SW480 (cell line): ENCODE results near the gene EML4.

ENCODE experiments used
- DNase-seq: peaks from one replicate; pipeline ENCODE4 v3.0.0-alpha.2; 2016; ENCODE audit warnings: low spot score

EML4 gene

DNA sequence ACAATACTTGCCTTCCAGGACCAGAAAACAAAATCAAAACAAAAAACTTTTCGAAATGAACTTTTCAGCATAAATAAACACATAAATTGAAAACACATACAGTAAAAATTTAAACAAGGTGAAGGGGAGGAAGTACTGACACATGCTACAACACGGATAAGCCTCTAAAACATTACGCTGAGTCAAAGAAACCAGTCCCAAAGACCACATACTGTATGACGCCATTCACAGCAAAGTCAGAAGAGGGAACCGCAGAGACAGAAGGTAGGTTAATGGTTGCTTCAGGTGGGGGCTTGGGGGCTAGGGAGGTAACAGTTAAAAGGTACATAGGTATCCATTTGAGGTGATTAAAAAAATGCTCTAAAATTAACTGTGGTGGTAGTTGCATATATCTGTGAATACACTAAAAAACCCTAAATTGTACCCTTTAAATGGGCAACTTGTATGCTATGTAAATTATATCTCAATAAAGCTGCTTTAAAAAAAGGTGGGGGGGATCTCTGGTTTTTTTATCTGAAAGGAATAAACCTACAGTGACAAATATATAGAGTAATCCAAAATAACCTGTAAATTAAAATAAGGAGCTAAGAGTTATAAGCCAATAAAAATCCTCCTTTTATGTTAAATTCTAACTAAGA, 184.8 kb downstream of the EML4 start:
- no peak for DNase-seq

DNA sequence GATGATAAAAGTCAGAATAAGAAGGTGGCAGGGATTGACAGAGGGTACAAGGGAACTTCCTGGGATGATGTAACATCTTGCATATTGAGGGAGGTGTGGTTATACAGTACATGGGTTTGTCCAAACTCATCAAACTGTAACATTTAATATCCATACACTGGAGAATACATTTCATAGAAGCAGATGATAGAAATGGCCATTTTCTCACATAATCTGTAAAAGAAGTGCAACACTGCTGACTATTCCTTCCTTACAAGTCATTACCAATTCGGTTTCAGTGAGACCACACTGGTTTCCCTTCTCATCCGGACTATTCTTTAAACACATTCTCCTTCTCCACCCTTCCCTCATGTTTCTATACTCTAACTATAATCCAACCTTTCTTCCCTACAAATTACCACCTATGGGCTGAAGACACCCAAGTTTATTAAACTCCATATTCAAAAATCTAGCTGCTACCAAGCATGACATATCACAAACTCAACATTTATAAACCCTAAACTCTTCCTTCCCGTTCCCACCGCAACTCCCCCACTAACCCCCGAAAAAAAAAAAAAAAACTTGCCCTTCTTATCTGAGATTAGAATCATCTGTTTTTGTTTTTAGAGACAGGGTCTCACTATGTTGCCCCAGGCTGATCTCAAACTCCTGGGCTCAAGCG, 190.3 kb downstream of the EML4 start:
- DNase-seq = peak; percentile 36

DNA sequence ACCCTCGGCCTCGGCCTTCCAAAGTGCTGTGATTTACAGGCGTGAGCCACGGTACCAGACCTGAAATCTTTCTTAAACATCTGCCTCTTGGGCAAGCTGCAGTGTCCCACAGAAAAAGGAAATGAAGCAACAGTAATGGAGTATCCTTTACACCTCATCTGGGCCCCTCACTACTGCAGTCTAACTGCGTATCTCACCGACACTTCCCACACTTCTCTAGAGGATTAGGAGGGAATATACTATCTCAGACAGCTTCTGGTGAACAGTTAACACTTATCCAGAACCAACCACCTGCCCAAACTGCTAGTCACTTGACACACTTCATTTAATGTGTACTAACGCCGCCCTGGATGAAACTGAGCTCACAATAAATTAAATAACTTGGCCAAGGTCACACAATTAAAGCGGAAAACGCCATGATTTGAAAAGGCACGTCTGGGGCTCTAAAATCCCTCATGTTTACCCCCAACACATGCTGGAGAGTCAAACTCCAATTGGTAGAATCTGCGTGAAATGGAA, 190.9 kb downstream of the EML4 start:
- peak; percentile 20 for DNase-seq

DNA sequence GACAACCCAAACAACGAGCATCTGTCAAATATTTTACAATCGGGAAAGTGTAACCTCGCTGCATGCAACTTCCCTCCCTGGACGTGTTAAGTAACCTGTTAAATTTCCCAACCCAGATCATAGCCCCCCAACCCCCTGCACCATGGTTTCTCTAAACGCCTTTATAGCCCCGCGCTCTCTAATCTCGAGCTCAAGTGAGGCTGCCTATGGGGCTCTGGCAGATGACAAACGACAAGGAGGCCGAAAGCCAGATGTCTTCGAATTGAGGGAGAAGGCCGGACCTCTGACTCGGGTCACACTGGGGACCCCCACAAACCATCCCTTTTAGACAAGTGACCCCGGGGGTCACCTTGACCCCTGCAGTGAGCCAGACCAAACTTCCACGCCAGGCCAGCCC, 191.3 kb downstream of the EML4 start:
- no peak for DNase-seq

DNA sequence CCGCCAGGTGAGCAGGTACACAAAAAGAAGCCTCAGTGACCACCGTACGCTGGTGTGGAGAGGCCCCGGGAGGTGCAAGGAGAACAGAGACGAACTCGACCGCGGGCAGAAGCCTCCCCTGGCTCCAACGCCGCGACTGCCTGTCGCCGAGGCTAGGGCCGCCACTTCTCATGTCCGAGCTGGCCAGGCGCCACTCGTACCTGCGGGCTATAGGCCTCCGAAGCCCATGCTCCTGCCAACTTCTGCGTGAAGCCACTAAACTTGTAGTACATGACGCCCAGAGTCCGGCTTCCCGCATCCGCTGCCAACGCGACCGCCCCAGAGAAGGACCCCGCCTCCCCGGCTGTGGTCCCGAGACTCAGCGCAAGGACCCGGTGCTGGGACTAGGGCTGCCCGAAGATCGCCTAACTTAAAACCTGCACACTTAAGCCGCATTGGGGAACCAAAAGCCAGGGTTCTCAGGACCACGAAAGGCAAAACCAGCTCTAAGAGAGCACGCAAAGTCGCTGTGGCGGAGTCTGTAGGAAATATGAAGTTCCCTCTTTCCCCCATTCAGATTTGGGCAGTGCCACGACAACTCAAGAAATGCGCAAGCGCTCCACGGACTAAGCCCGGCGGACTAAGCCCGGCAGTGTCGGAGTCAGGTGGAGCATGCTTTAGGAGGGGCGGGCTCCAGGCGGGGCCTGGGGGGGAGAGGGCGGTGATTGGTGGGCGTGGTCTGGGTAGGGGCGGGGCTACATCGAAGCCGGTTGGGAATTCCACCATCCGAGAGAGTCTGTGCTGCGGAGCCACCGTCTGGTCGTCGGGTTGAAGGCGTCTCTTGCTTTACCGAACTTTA, 192.0 kb downstream of the EML4 start, which contains the start of gene COX7A2L:
Gene COX7A2L, minus strand, starts transcription at position 328 of the 838 bp plus-strand sequence. Its CDS starts 56 bp downstream, at position 272.
- peak; percentile 97 for DNase-seq

DNA sequence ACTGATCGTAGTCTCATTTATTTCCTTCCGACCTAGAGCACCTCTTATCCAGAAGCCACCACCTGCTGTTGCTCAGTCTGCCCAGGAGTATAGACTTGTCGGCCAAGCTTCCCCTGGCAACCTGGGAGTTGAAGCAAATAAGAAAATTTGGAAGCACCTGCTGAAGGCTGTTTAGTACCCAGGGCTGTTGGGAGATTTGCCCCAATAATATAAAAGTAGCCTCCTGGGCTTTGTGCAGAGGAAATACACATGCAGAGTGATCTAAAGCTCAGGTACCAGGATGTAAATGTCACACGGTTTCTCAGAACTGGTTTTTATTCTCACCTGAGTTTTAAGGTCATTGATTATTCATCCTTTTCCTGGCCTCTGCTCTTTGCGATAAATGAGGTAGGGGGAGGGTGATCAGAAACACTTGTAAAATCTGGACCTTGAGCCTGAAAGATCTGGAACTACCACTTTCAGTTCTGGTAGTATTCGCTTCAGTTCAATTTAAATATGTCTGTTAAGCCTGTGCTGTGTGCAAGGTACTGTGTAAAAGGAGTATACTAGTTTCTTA, 192.7 kb downstream of the EML4 start:
- DNase-seq = no peak

DNA sequence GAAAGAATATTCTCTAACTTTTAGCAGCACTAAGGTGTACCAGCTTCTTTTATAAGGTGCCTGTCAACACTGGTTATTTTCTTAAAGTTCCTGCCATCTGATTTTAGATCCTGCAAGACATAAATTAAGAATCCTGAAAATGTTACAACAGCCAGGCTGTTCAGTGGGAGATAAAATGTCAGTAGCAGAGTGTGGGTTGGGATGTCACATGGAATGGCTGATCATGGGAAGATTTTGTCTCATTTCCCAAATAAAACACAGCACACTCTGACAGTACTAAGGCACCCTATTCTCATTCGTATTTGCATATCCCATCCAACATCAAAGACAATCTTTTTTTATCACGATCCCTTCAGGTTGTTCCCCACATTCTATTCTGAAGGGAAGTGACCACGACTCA, 194.3 kb downstream of the EML4 start:
- DNase-seq = no peak

DNA sequence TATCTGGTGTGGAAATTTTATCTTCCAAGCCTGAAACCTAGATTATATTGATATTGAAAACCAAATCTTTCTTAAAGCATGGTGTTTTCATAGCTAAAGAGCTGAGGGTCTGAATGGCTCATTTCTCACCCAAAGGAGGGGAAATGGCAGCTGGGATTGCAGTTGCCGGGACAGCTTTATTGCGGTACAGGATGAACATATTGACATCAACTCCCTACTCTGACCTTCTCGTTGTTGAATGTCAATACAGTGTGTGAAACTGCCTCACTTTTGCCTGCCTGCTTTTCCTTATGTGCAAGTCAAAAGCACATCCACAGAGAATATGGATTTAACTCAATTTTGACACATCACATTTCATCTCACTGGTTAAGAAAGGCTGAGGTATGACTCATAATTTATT, 195.5 kb downstream of the EML4 start:
- DNase-seq = no peak

DNA sequence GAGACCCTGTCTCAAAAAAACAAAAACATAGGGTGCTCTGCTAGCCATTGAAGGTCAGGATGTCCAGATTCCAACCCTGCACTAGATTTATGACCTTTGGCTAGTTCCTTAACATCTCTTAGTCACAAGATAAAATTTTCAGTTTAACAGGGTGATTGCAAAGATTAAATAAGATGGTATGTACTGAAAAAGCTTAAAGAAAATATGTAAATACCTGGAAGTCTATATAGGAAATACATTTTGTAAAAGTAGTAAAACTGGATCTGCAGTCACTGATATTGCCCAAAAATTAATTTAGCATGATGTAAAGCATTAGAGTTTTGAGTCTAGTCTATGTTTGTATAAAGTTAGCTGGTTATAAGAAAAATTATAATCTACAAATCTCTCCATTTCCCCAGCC, 197.3 kb downstream of the EML4 start:
- no peak for DNase-seq

DNA sequence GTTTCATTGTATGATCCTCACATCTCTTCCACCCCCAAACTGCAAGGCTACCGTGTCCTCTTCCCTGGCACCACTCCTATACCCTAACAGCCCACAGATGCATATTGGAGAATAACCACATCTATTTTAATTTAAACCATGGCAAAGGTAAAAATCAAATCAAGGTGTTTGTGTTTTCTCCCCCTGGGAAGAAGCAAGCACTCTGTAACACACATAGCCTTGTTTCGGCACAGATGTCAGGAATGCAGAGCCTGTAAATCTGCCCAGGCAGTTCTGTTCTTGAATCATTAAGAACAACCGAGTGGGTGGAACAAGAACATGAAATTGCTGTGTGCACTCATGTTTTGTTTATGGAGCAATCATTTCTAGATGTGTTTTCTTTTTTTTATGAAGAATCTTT, 198.7 kb downstream of the EML4 start:
- DNase-seq = no peak

DNA sequence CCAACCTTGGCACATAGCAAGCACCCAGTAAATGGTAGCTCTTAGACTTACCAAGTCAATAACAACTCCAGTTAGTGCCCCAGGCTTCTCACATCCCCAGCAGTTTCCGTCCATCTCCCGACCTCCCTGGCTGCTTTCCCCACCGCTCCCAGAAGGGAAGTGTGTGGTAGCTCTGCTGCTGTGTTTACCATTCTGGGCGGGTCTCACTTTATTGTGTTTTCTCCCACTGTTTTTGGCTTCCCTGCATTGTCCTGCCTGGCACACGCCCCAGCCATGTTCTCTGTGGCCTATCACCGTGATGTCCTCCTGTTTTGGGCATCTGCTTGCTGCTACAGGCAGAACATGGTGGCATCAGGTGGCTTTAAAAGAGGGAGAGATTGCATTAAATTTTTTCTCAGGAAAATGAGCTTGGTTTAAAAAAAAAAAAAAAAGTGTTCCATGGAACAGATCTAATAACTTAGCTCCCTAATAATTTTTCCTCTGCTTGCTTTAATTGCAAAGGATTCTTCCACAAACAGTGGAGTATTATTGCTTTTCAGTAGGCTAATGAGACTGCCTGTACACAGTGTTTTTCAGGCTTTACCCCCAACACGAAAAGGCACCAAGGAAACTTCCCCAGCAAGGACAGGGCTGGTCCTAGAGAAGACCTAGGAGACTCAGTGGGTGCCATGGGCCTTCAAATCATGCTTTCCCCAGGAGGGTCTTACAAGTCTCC, 199.8 kb downstream of the EML4 start:
- no peak for DNase-seq

DNA sequence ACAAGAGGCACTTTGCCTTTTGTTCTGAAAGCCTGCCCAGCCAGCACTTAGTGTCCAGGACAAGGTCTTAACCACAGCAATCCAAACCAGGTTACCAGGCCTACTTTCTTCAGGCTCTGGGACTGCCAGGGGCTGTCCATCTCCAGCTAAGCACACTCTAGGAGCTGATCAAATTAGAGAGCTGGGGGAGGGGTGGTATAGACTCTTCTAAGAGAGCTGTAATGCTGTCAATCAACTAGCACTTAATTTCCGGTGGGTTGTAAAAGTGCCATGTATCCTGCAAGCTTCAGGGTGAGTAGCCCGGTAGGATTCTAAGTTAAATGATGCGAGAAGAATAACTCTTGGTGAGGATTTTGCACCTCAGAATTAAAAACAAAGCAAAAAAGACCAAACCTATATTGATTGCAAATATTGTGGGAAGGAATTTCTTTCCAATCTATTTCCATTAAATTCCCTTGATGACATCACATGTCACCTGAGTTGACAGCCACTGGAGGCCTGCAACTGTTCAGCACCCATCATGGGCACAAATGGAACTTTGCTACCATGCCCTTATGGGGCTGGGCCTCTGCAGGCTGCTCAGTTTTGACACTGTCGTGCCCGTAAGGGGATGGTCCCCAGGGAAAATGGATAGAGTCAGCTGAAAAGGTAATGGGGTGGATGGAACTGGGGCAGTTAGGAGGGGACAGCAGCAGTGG, 200.5 kb downstream of the EML4 start:
- DNase-seq = no peak

DNA sequence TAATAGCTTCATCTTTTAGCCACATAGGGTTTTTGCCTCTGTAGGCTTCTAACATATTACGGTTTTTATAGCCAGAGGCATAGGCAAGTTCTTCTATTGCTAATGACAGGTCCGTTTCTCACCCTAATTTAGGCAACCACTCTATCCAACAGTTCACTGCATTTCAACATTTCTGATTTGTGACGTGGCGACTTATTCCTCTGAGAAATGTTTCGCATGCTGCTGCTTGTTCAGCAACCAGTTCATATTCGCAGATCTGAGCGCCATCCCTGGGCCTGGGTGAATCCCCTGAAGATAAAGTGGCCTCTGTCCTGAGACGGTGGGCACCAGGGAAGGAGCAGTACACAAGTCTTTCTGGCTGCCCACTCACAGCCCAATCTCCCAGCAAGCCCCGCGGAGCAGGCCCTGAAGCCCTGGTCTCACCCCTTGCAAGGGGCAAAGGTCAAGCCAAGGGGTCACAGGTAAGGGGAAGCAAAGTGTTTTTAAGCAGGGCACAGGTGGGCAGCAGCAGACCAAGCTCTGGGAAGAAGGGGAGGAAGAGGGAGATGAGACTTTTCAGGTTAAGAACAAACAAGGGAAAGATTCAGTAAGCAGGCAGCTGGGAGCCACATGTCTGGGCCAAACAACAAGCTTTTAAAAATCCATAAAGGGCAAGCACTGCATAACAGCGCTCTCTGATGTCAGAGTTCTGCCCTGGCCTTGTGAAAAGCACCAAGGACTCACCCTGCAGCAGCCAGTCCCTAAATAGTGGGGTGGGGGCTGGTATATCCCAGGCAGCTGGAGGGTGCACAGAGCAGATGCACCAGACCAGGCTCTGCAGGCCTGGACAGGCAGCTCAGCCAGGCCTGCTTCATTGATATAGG, 202.7 kb downstream of the EML4 start:
- no peak for DNase-seq

DNA sequence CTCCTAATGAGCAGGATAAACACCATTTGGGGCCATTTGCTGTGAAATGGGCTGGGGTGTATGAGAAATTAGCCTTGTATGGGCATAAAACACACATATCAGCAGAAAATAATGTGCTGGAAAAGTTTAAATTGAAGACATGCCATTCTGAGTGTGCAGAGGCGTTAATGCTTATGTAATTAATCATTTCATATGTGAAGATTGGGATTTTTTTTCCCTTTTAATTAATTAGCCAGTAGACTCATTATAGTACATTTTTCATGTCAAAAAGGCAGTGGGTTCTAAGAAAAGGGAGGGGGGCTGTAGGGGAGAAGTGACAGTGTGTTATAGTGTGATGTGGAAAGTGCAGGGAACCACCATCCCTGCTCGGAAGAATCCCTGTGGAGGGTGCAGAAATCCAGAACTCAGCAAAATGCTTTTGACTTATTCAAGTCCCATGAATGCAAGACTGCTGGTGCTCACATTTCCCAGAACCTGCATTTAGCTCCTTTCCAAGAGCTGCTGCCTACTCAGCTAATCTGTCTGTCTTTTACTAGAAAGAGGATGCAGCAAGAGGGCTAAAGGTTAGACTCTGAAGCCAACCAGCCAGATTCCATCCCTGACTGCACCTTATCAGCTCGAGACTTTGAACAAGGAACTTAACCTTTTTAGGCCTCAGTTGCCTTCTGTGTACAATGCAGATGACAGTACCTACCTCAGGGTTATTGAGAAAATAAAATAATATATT, 203.5 kb downstream of the EML4 start:
- no peak for DNase-seq

DNA sequence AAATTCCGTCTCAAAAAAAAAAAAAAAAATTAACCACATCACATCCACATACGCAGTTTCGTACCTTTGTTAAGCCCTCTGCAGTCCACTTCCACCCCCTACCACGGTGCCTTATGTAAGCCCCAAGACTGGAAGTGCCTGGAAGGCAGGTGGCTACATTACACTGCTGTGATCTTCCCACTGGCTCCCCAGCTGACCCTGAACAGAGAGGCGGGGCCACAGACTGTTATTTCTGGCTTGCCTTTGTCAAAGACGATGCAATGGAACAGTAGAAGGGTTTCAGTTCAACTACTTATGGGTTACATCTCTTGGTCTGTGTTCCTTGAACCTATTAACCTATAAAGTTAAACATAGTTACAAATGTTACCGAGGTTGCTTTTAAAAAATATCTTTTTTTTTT, 207.6 kb downstream of the EML4 start:
- no peak for DNase-seq

DNA sequence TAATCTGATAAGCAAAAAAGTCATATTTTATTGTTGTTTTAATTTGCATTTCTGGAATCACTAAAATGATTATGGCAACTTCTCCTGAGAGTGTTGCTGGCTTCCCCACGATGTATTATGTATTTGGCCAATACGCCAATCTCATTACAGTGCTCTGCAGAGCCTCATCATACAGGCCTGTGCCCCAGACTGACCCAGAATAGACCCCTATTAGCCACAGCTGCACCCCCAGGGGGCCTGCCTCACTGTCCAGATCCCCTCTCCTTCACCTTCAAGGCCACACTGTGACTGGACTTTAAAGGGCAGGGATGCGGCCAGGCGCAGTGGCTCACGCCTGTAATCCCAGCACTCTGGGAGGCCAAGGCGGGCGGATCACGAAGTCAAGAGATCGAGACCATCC, 209.3 kb downstream of the EML4 start:
- no peak for DNase-seq

DNA sequence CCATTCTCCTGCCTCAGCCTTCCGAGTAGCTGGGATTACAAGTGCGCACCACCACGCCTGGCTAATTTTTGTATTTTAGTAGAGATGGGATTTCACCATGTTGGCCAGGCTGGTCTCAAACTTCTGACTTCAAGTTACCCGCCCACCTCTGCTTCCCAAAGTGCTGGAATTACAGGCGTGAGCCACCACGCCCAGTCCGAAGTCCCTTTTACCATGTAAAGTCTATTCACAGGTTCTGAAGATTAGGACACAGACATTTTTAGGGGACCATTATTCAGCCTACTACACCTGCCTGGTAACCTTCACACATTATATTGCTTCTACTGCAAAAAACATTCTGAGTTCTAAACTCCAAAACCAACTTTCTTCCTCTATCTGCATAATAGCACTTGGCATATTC, 210.9 kb downstream of the EML4 start:
- peak; percentile 14 for DNase-seq

DNA sequence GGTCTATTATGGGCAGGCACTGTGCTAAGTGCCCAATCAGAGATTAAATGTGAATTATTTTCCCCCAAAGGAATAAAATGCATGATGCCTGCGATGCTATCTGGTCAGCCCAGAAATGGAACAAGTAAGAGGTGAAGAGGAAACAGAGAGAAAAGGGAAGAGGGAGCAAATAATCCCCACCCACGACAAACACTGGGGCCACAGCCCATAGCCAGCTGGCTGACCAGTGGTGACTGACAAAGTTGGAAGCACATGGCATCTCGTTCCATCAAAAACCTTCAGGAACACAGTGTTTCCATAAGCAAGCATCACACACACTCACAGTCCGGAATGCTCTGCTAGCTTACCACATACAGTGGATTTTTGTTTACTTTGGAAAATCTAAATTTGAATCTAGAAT, 213.0 kb downstream of the EML4 start:
- no peak for DNase-seq
